CD14-positive monocyte (primary cell): ENCODE results near the gene SPAG17. TPM values are rescaled to one million over a fixed set of nuclear protein-coding genes. Genes with fewer than 3 reads are reported as not detected.

Experiments used
- DNase-seq, 3 donors: peaks; one replicate each; pipeline ENCODE4 v3.0.0-alpha.2; 2011 to 2022
- H2AFZ ChIP-seq: 2 replicates; pipeline ENCODE4 v1.6.0; 2012; ENCODE audit warnings: mild to moderate bottlenecking, low read depth, low read length, inconsistent platforms; ENCODE audit not compliant: insufficient read depth, poor library complexity, severe bottlenecking
- H3K27ac ChIP-seq, 2 donors: 1 replicate in 1 of 2; 2 replicates in 1 of 2; pipeline ENCODE4 v1.5.1; 2012 to 2013; ENCODE audit warnings: low read length in 2 of 2, control low read depth in 1 of 2, inconsistent platforms in 1 of 2, low read depth in 1 of 2, mild to moderate bottlenecking in 1 of 2
- H3K27me3 ChIP-seq, 2 donors: one replicate each; pipeline versions ENCODE4 v1.6.0 to v1.6.1; 2011 to 2013; ENCODE audit warnings: low read length in 2 of 2; ENCODE audit not compliant: control insufficient read depth in 2 of 2, insufficient read depth in 2 of 2
- H3K36me3 ChIP-seq, 2 donors: replicated peaks in 1 of 2; 1 replicate in 1 of 2; 2 replicates in 1 of 2; pipeline versions ENCODE4 v1.5.1 to v1.6.1; 2012 to 2013; ENCODE audit warnings: low read length in 2 of 2, control low read depth in 1 of 2, inconsistent platforms in 1 of 2, mild to moderate bottlenecking in 1 of 2; ENCODE audit not compliant: insufficient read depth in 2 of 2, control insufficient read depth in 1 of 2
- H3K4me1 ChIP-seq, 2 donors: 1 replicate in 1 of 2; 2 replicates in 1 of 2; pipeline versions ENCODE4 v1.5.1 to v1.6.1; 2012 to 2013; ENCODE audit warnings: low read length in 2 of 2, control low read depth in 1 of 2, inconsistent platforms in 1 of 2, mild to moderate bottlenecking in 1 of 2, moderate library complexity in 1 of 2; ENCODE audit not compliant: insufficient read depth in 2 of 2, control insufficient read depth in 1 of 2
- H3K4me2 ChIP-seq: replicated peaks from 2 replicates; pipeline ENCODE3; 2012; ENCODE audit warnings: low read length, moderate library complexity, mild to moderate bottlenecking; ENCODE audit not compliant: poor library complexity, severe bottlenecking; ENCODE audit errors: extremely low read depth
- H3K4me3 ChIP-seq, 3 experiments: fragments of 200-600 bp in 1 of 3; sonication (generic) in 1 of 3; replicated peaks in 1 of 3; 1 replicate in 2 of 3; 2 replicates in 1 of 3; pipeline ENCODE4 v1.5.1; 2011 to 2013; ENCODE audit warnings: low read length in 3 of 3, mild to moderate bottlenecking in 3 of 3, control low read depth in 2 of 3, low read depth in 2 of 3, inconsistent platforms in 1 of 3, moderate library complexity in 1 of 3
- H3K79me2 ChIP-seq: 2 replicates; pipeline ENCODE4 v1.6.0; 2012; ENCODE audit warnings: mild to moderate bottlenecking, control low read depth, inconsistent platforms, low read length, moderate library complexity; ENCODE audit not compliant: insufficient read depth
- H3K9ac ChIP-seq: 2 replicates; pipeline ENCODE4 v1.6.0; 2017; ENCODE audit warnings: low read length, mild to moderate bottlenecking; ENCODE audit not compliant: insufficient read depth, poor library complexity, severe bottlenecking
- H3K9me3 ChIP-seq, 2 donors: replicated peaks in 1 of 2; 1 replicate in 1 of 2; 2 replicates in 1 of 2; pipeline versions ENCODE4 v1.5.1 to v1.6.1; 2012 to 2013; ENCODE audit warnings: low read length in 2 of 2, control low read depth in 1 of 2; ENCODE audit not compliant: control insufficient read depth in 1 of 2, insufficient read depth in 1 of 2
- H4K20me1 ChIP-seq: 2 replicates; pipeline ENCODE4 v1.6.0; 2012; ENCODE audit warnings: mild to moderate bottlenecking, low read length, control low read depth, moderate library complexity; ENCODE audit not compliant: insufficient read depth
- H3K27ac Mint-ChIP-seq, 7 donors: one replicate each; pipeline ENCODE4 v1.8.0; 2020; ENCODE audit warnings: mild to moderate bottlenecking in 7 of 7, mixed read lengths in 7 of 7, moderate library complexity in 6 of 7, inconsistent platforms in 2 of 7
- H3K27me3 Mint-ChIP-seq, 3 donors: one replicate each; pipeline ENCODE4 v1.8.0; 2021 to 2022; ENCODE audit warnings: low read depth in 3 of 3, mild to moderate bottlenecking in 3 of 3, mixed read lengths in 3 of 3, moderate library complexity in 3 of 3, inconsistent platforms in 1 of 3
- H3K36me3 Mint-ChIP-seq, 2 donors: one replicate each; pipeline ENCODE4 v1.8.0; 2020; ENCODE audit warnings: mixed read lengths in 2 of 2, inconsistent platforms in 1 of 2, mild to moderate bottlenecking in 1 of 2
- H3K4me1 Mint-ChIP-seq: one replicate; pipeline ENCODE4 v1.8.0; 2020; ENCODE audit warnings: mild to moderate bottlenecking, mixed read lengths
- H3K4me3 Mint-ChIP-seq, 2 donors: one replicate each; pipeline ENCODE4 v1.8.0; 2020; ENCODE audit warnings: mild to moderate bottlenecking in 2 of 2, mixed read lengths in 2 of 2, moderate library complexity in 1 of 2
- H3K9me3 Mint-ChIP-seq, 7 donors: one replicate each; pipeline ENCODE4 v1.8.0; 2020 to 2022; ENCODE audit warnings: mixed read lengths in 7 of 7, mild to moderate bottlenecking in 6 of 7, moderate library complexity in 6 of 7, inconsistent platforms in 2 of 7
- CTCF ChIP-seq: fragments of 200-600 bp; IDR thresholded peaks from one replicate; pipeline ENCODE4 v1.8.0; 2022; ENCODE audit warnings: antibody characterized with exemption, mild to moderate bottlenecking
- WGBS: methylation state at CpG from one replicate; pipeline ENCODE4 v1.1.5; 2013; ENCODE audit warnings: missing lambda C conversion rate; ENCODE audit not compliant: insufficient coverage; 5-methylcytosine and 5-hydroxymethylcytosine counted together
- intact Hi-C, 2 donors: fragments of 100-400 bp; cut with micrococcal nuclease; formaldehyde crosslinking; loops; one replicate each; pipeline versions ENCODE4 v1.15.0 to v1.15.1; 2023
- polyA plus RNA-seq, 3 donors: library from polyadenylated mRNA; depleted of rRNA in 1 of 3; unstranded in 2 of 3; stranded (reverse) in 1 of 3; fragments of 300-500 nt in 2 of 3; fragments of >200 nt in 1 of 3; fragmentation: Illumina TruSeq in 2 of 3; gene quantifications; 1 replicate in 2 of 3; 2 replicates in 1 of 3; pipeline ENCODE4 v1.2.3, GENCODE V29; 2012 to 2021

SPAG17 gene
- polyA plus RNA-seq, 3 donors = 0.26 to 0.87 (median 0.68) TPM

GRCh38 chr1:118154220-118154619 is 30.8 kb downstream of the SPAG17 start:
- Mint-ChIP-seq H3K4me3 (no peak overlapping the region), H3K36me3 (no peaks in the 10 kb centered on the region), H3K4me1 (no peaks in the 10 kb centered on the region), H3K9me3 (no peaks in the 10 kb centered on the region), H3K27me3 (peaks cover 2 to 7% (median 4%) of the 10 kb centered on the region in 3 donors), H3K27ac (no peak overlapping the region)
- Histone ChIP-seq H4K20me1 (no peaks in the 10 kb centered on the region), H3K4me1 (no peaks in the 10 kb centered on the region), H3K9me3 (no peaks in the 10 kb centered on the region), H3K4me3 (no peak overlapping the region), H3K9ac (no peak overlapping the region), H2AFZ (no peak overlapping the region), H3K4me2 (no peak overlapping the region), H3K79me2 (no peaks in the 10 kb centered on the region), H3K27me3 (no peaks in the 10 kb centered on the region), H3K27ac (no peak overlapping the region), H3K36me3 (no peaks in the 10 kb centered on the region)
- TF ChIP-seq CTCF = no peak
- 100% methylated on average over 1 of the region's 1 CpG for WGBS
- intact Hi-C loops = loop anchor here in 1 of 2 donors (10.0 kb wide), 1 partner anchor 129 kb away; no protein-coding TSS in a partner anchor
- no peak for DNase-seq

GRCh38 chr1:118151312-118151937 is 33.6 kb downstream of the SPAG17 start:
- Mint-ChIP-seq H3K27me3 (peaks cover 2 to 7% (median 4%) of the 10 kb centered on the region in 3 donors), H3K4me3 (no peak overlapping the region), H3K36me3 (no peaks in the 10 kb centered on the region), H3K27ac (no peak overlapping the region), H3K9me3 (peaks cover 0 to 7% (median 3%) of the 10 kb centered on the region in 7 donors), H3K4me1 (no peaks in the 10 kb centered on the region)
- Histone ChIP-seq H3K79me2 (no peaks in the 10 kb centered on the region), H3K27ac (no peak overlapping the region), H3K4me2 (no peak overlapping the region), H3K9ac (no peak overlapping the region), H3K4me3 (no peak overlapping the region), H3K27me3 (no peaks in the 10 kb centered on the region), H2AFZ (no peak overlapping the region), H3K36me3 (no peaks in the 10 kb centered on the region), H3K4me1 (no peaks in the 10 kb centered on the region), H4K20me1 (no peaks in the 10 kb centered on the region), H3K9me3 (no peaks in the 10 kb centered on the region)
- peak; percentile 78 for TF ChIP-seq CTCF
- WGBS = no CpG with 5 or more reads among the region's 6 CpGs
- intact Hi-C loops = loop anchor here in 1 of 2 donors (10.0 kb wide), 1 partner anchor 127 kb away; no protein-coding TSS in a partner anchor
- DNase-seq = peak; percentile 11 to 26 (median 15)
